ENCODE results near the gene CNTN4.

CNTN4 gene

DNA sequence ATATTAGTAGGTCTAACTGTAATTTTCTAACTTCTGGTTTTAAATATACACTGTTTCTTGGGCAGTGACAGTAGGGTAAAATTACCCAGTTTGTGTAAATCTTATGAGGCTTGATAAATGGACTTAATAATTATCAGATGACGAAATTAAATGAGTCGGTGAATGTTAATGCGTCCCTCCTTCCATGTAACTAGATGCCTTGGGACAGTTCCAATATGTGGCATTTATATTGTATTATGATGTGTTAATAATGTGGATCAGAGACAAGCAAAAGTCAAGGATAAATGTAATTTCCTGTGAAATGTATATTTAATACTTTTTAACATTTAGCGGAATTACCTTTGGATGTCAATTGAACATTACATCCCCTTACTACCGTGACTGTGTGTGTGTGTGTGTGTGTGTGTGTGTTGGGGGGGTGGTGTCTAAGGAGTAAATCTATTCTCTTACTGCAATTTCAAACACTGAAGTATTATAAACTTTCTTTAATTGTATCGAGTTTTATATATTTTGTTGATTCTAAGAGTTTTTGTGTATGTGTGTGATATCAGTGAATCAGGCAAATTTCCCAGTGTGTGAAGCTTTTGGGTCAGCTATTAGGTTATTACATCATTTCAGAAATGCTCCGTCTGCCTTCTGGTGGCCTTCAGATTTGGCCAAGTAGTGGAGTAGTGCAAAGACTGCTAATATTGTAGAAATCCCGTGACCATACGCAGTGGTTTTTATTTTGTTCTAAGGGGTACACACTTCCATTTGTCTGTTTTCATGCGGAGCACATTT is 50.1 kb downstream of the CNTN4 start:
- DNase-seq (ENCODE audit: low read depth): no peak
- TF ChIP-seq CTCF (IDR thresholded peaks at IDR 0.05; ENCODE audit: insufficient read depth, low read depth, low read length, missing control alignments): no peak
- no peak overlapping the region for H3K4me3 ChIP-seq (ENCODE audit: low read depth, low read length)

DNA sequence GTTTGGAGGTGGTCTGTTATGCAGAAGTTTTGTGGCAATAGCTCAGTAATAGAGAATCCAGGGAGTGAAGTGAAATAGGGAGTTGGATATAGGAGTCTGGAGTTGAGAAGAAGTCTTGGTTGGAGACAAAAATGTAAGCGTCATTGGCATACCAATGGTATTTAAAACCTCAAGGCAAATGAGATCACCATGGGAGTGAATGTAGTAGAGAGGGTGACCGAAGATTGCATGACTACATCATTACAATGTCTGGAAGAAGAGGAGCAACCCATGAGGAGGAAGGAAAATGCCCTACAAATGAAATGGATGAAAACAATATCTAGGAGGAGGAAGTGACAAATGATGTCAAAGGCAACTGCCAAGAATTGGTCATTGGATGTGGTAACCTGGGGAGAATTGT is 54.4 kb downstream of the CNTN4 start:
- TF ChIP-seq CTCF (IDR thresholded peaks at IDR 0.05; ENCODE audit: insufficient read depth, low read depth, low read length, missing control alignments): no peak
- DNase-seq (ENCODE audit: low read depth): no peak
- H3K4me3 ChIP-seq (ENCODE audit: low read depth, low read length): no peak overlapping the region

- no peak overlapping the region for H3K4me3 ChIP-seq (ENCODE audit: low read depth, low read length)
- DNase-seq (ENCODE audit: low read depth): no peak
- no peak for TF ChIP-seq CTCF (IDR thresholded peaks at IDR 0.05; ENCODE audit: insufficient read depth, low read depth, low read length, missing control alignments)
Observed at GRCh38 chr3:2153547-2153946, 54.9 kb downstream of the CNTN4 start.

GRCh38 chr3:2154621-2155020 is 56.0 kb downstream of the CNTN4 start:
- H3K4me3 ChIP-seq (ENCODE audit: low read depth, low read length): no peak overlapping the region
- no peak for TF ChIP-seq CTCF (IDR thresholded peaks at IDR 0.05; ENCODE audit: insufficient read depth, low read depth, low read length, missing control alignments)
- no peak for DNase-seq (ENCODE audit: low read depth)

DNA sequence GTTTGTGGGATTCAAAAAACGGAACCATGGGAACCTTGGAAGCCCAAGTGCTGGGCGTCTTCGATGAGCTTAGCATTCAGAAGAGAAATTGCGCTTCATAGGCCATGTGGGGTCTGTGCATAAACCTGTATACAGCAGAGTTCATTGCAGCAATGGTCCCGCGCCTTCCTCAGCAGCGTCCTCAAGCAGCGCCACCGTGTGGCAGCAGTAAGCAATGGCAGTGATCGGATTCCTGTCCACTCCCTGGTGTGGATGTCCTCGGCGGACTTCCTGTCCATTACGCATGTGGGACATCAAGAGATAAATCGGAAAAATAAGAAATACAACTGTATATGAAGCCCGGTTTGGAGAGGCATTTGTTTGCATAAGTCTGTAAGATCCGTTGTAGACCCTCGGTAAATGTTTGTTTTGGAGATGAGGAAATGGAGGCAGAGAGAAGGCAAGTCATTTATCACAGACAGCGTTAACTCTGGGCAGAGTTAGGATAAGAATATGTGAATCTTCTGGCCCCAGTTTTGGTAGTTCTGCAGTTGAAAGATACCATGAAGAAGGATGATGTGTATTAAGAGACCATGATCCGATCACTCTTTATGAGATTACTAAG is 57.7 kb downstream of the CNTN4 start:
- peak; percentile 29 for DNase-seq (ENCODE audit: low read depth)
- peak; percentile 67 for TF ChIP-seq CTCF (IDR thresholded peaks at IDR 0.05; ENCODE audit: insufficient read depth, low read depth, low read length, missing control alignments)
- no peak overlapping the region for H3K4me3 ChIP-seq (ENCODE audit: low read depth, low read length)

DNA sequence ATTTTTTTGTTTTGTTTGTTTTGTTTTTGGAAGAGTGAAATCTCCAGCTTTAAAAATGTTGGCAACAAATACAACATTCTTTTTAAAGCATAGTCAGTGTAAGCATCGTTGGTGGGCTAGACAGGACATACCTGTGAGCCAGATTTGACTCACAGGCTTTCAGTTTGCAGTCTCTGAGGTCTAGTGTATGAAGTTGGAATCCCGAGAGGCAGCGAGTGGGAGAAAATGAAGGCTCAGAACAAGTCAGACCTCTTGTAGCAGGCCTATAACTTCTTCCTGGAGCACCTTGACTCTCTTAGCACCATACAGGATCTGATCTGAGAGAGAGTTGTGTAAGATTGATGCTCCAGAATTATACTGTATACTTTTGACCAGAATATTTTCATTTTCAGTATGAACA is 60.2 kb downstream of the CNTN4 start:
- H3K4me3 ChIP-seq (ENCODE audit: low read depth, low read length): no peak overlapping the region

More for the DNA sequence above, 60.2 kb downstream of the CNTN4 start:
- no peak for TF ChIP-seq CTCF (IDR thresholded peaks at IDR 0.05; ENCODE audit: insufficient read depth, low read depth, low read length, missing control alignments)
- peak; percentile 61 for DNase-seq (ENCODE audit: low read depth)
